Testis (tissue), 3 donors: ENCODE results near the gene GNB1L. TPM values are rescaled to one million over a fixed set of nuclear protein-coding genes. Genes with fewer than 3 reads are reported as not detected.

Source experiments
- DNase-seq: peaks from one replicate; pipeline ENCODE4 v3.0.0-alpha.2; 2019
- H3K27ac ChIP-seq, 2 donors: fragments of 200-600 bp; sonication (generic); one replicate each; pipeline ENCODE4 v1.5.1; 2019
- H3K27me3 ChIP-seq: fragments of 200-600 bp; sonication (generic); one replicate; pipeline ENCODE4 v1.5.1; 2019
- H3K36me3 ChIP-seq: fragments of 200-600 bp; sonication (generic); one replicate; pipeline ENCODE4 v1.5.1; 2017; ENCODE audit warnings: low read depth; ENCODE audit errors: missing control alignments
- H3K4me1 ChIP-seq: fragments of 200-600 bp; sonication (generic); one replicate; pipeline ENCODE4 v1.5.1; 2019
- H3K4me3 ChIP-seq, 2 donors: fragments of 200-600 bp; sonication (generic); one replicate each; pipeline ENCODE4 v1.5.1; 2017 to 2019
- H3K9me3 ChIP-seq: fragments of 200-600 bp; sonication (generic); one replicate; pipeline ENCODE4 v1.5.1; 2017
- POLR2A ChIP-seq: fragments of 450-650 bp; IDR thresholded peaks from one replicate; pipeline ENCODE4 v1.6.1; 2017; ENCODE audit warnings: antibody characterized with exemption, mild to moderate bottlenecking, moderate library complexity
- WGBS, 2 donors: methylation state at CpG; one replicate each; pipeline ENCODE4 v1.1.5; 2018; 5-methylcytosine and 5-hydroxymethylcytosine counted together
- intact Hi-C: fragments of 100-400 bp; cut with DNase I; formaldehyde crosslinking; loops from one replicate; pipeline ENCODE4 v1.15.1; 2023; ENCODE audit warnings: low total_unique reads
- polyA plus RNA-seq: library from polyadenylated mRNA; stranded (reverse); fragments of 350-450 nt; fragmentation: Illumina TruSeq; extraction: RNeasy Lipid Tissue Mini Kit (QIAGEN cat#74804); gene quantifications from one replicate; pipeline ENCODE4 v1.2.3, GENCODE V29; 2014; ENCODE audit warnings: low read depth, low replicate concordance; ENCODE audit not compliant: insufficient read depth
- total RNA-seq, 2 donors: library from RNA; depleted of rRNA; stranded (reverse); fragments of >200 nt; gene quantifications; one replicate each; pipeline ENCODE4 v1.2.3, GENCODE V29; 2016
- TF ChIP-seq, protein P1 (sequence below), 3 experiments: fragments of 450-650 bp in 2 of 3; fragments of 200-600 bp in 1 of 3; sonication (generic) in 1 of 3; IDR thresholded peaks; one replicate each; pipeline ENCODE4 v1.5.1; 2016 to 2019; ENCODE audit warnings: antibody characterized with exemption in 3 of 3, mild to moderate bottlenecking in 2 of 3, moderate library complexity in 1 of 3

GNB1L gene
- total and polyA plus RNA-seq, 3 donors from 2014 or later, result 5.5 to 6.9 (median 6.0) TPM

DNA sequence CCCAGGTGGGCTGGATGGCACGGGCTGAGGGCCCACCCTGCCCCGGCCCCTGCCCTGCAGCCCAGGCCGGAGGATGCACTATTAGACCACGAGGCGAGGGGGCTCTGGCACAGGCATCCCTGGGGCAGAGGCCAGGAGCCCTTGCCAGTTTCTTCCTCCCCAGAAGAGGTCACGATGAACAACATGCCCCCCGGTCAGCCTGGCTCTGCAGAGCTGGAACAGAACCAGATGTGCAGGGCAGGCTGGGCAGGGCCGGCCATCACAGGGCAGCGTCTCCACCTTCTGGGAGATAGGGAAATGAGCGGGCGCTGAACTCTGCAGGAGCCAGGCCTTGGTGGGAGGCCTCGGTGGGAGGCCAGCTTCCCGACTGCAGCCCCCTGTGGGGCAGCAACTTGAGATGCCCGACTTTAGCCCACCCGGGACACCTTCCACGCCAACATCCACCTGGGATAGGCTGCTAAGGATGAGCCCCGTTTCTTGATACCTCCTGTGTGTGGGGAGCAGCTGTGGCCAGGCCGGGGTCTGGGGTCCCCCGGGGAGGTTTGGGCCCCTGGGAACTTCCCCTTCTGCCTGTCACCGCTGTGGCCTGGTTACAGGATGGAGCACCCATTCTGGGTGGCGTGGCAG, 21.8 kb upstream of the GNB1L start:
- intact Hi-C loops, result no loop called here
- H3K9me3 ChIP-seq, result no peaks in the 10 kb centered on the region
- H3K4me1 ChIP-seq, result no peaks in the 10 kb centered on the region
- no peaks in the 10 kb centered on the region for H3K27me3 ChIP-seq
- H3K27ac ChIP-seq, result no peak overlapping the region
- TF ChIP-seq, protein P1, sequence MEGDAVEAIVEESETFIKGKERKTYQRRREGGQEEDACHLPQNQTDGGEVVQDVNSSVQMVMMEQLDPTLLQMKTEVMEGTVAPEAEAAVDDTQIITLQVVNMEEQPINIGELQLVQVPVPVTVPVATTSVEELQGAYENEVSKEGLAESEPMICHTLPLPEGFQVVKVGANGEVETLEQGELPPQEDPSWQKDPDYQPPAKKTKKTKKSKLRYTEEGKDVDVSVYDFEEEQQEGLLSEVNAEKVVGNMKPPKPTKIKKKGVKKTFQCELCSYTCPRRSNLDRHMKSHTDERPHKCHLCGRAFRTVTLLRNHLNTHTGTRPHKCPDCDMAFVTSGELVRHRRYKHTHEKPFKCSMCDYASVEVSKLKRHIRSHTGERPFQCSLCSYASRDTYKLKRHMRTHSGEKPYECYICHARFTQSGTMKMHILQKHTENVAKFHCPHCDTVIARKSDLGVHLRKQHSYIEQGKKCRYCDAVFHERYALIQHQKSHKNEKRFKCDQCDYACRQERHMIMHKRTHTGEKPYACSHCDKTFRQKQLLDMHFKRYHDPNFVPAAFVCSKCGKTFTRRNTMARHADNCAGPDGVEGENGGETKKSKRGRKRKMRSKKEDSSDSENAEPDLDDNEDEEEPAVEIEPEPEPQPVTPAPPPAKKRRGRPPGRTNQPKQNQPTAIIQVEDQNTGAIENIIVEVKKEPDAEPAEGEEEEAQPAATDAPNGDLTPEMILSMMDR (IDR thresholded peaks at IDR 0.05), result no peak
- no peak for TF ChIP-seq POLR2A
- H3K36me3 ChIP-seq, result no peaks in the 10 kb centered on the region
- WGBS, 2 donors, result 72 to 78% methylated on average over 7 to 18 of the region's 21 CpGs
- no peak for DNase-seq
- H3K4me3 ChIP-seq, result no peak overlapping the region

DNA sequence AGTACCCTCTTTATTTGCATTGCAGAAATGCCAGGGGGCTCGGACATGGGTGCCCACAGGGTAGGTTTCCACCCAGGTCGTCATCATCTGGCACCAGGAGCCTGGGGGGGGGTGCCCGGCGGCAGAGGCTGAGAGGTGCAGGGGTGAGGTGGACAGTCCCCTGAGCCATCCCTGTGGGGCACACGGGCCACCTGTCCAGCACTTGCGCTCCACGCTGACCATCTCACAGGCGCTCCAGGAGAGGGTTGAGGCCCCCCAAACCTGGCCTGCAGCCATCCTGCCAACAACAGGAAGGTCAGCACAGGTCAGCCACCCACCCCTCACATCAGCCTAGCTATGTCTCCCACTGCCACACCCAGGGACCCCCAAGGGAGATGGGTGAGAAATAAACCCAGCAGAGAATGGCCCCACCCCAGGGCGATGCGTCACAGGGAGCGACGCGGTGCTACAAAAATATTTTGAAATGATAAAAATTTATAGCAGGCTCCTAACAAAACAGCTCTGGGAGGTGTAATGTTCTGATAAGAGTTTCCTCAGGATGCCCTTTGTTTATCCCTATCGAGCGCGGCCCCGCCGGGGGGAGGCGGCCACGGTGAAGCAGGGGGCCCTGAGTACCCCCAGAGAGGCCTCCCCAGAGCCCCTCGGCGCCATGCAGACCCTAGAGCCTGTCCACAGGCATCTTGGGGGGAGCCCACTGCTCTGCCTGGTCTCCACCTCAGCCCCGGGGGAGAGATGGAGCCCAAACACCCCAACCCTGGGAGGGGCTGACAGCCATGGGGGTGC, 21.0 kb upstream of the GNB1L start:
- intact Hi-C loops, result no loop called here
- Histone ChIP-seq H3K9me3 (no peaks in the 10 kb centered on the region), H3K27me3 (no peaks in the 10 kb centered on the region), H3K4me3 (no peak overlapping the region), H3K27ac (no peak overlapping the region), H3K4me1 (no peaks in the 10 kb centered on the region), H3K36me3 (no peaks in the 10 kb centered on the region)
- DNase-seq, result no peak
- TF ChIP-seq POLR2A, result no peak
- TF ChIP-seq, protein P1 (IDR thresholded peaks at IDR 0.05), result no peak
- 77 to 88% methylated on average over 10 to 22 of the region's 23 CpGs for WGBS, 2 donors

DNA sequence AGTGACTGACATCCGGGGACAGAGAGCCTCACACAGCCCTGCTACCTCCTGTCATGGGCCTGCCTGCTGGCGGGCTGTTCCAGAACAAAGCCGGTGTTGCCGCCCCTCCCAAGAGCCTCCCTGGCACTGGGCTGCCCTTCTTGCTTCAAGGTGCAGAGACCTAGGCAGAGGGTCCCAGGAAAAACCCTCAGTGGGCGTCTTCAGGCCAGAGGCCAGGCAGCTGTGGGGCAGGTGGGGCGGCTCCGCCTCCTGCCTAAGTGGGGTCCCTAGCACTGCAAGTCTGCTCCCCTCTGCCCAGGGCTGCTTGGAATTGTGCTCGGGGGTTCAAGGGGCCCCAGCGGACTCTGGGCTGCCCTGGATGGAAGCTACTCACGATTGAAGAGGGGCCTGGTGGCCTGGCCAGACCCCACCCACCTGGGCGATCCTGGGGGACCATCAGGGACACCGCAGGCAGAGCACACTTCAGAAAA, 20.4 kb upstream of the GNB1L start:
- no peak overlapping the region for H3K27ac ChIP-seq
- intact Hi-C loops, result no loop called here
- H3K27me3 ChIP-seq, result no peaks in the 10 kb centered on the region
- H3K4me3 ChIP-seq, result no peak overlapping the region
- TF ChIP-seq, protein P1 (IDR thresholded peaks at IDR 0.05), result no peak
- no peak for TF ChIP-seq POLR2A
- DNase-seq, result no peak
- H3K36me3 ChIP-seq, result no peaks in the 10 kb centered on the region
- 88% methylated on average over 10 of the region's 12 CpGs; no CpG with 5 or more reads in 1 of the 2 donors for WGBS, 2 donors
- H3K4me1 ChIP-seq, result no peaks in the 10 kb centered on the region
- H3K9me3 ChIP-seq, result no peaks in the 10 kb centered on the region

DNA sequence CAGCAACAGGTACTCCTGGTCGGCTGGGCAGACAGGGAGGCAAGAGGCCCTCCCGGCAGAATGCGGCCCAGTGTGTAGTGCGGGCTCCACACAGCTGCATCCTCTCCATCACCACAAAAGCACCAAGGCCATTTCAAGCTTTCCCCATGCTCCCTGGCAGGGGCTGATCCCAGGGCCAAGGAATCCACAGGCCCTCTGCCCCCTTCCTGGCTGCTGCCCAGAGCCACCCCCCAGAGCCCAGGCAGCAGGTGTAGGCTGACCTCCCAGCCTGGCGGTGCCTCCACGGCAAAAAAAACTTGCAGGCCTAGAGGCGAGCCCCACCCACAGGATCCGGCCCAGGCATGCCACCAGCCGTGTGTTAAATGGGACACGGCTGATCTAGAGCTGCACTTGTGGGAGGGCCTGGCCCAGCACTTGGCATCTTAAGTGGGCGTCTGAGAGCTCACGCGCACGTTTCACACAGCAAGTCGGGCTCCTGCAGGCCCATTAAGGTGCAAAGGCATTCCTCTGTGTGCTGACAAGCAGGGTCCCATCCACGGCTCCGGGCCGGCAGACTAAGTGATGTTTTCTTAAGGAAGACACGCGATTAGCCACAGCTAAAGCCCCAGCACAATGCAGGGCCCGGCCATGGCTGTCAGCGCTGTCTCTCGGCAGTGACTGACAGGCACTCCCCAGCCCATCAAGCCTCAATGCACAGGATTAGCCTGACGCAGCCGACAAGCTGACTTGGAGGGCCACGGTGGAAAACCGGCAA, 19.8 kb upstream of the GNB1L start:
- Histone ChIP-seq H3K27ac (no peak overlapping the region), H3K4me3 (no peak overlapping the region), H3K36me3 (no peaks in the 10 kb centered on the region), H3K27me3 (no peaks in the 10 kb centered on the region), H3K4me1 (peaks cover 3% of the 10 kb centered on the region), H3K9me3 (no peaks in the 10 kb centered on the region)
- no peak for DNase-seq
- WGBS, 2 donors, result 74% methylated on average over 6 to 27 of the region's 27 CpGs
- TF ChIP-seq, protein P1 (IDR thresholded peaks at IDR 0.05), result no peak
- no peak for TF ChIP-seq POLR2A
- intact Hi-C loops, result no loop called here
